Right lobe of liver (tissue), 6 donors: Measurements from ENCODE around the gene SPATA46. TPM values are rescaled to one million over a fixed set of nuclear protein-coding genes. Genes with fewer than 3 reads are reported as not detected.

ENCODE experiments used
- ATAC-seq, 4 donors: fragments of 200-7000 bp; cut with Tn5 transposase; one replicate each; pipeline ENCODE4 v1.9.1; 2020; ENCODE audit warnings: mild to moderate bottlenecking in 4 of 4, moderate library complexity in 4 of 4
- DNase-seq, 3 donors: peaks; one replicate each; pipeline ENCODE4 v3.0.0-alpha.2; 2020
- H3K27ac ChIP-seq, 3 donors: fragments of 200-600 bp; one replicate each; pipeline ENCODE4 v1.8.0; 2022
- H3K27me3 ChIP-seq, 2 donors: fragments of 200-600 bp; one replicate each; pipeline ENCODE4 v1.8.0; 2022
- H3K36me3 ChIP-seq, 4 donors: fragments of 200-600 bp; sonication (generic) in 1 of 4; one replicate each; pipeline versions ENCODE4 v1.5.1 to v1.8.0; 2017 to 2022; ENCODE audit warnings: control low read depth in 1 of 4
- H3K4me1 ChIP-seq, 4 donors: fragments of 200-600 bp; sonication (generic) in 1 of 4; one replicate each; pipeline versions ENCODE4 v1.5.1 to v1.8.0; 2017 to 2022; ENCODE audit warnings: control low read depth in 1 of 4
- H3K4me3 ChIP-seq, 3 donors: fragments of 200-600 bp; one replicate each; pipeline ENCODE4 v1.8.0; 2022
- H3K9me3 ChIP-seq, 4 donors: fragments of 200-600 bp; sonication (generic) in 1 of 4; one replicate each; pipeline versions ENCODE4 v1.5.1 to v1.8.0; 2017 to 2022; ENCODE audit warnings: control low read depth in 1 of 4
- CTCF ChIP-seq, 4 donors: fragments of 200-600 bp in 3 of 4; fragments of 450-650 bp in 1 of 4; IDR thresholded peaks; one replicate each; pipeline versions ENCODE4 v1.5.1 to v1.8.0; 2016 to 2022; ENCODE audit warnings: antibody characterized with exemption in 4 of 4, mild to moderate bottlenecking in 2 of 4
- POLR2A ChIP-seq: fragments of 450-650 bp; IDR thresholded peaks from one replicate; pipeline ENCODE4 v1.6.1; 2017; ENCODE audit warnings: antibody characterized with exemption, mild to moderate bottlenecking
- WGBS: methylation state at CpG from one replicate; pipeline ENCODE4 v1.1.6; 2018; ENCODE audit warnings: low coverage, low lambda C conversion rate; ENCODE audit not compliant: insufficient coverage; ENCODE audit errors: missing lambda C conversion rate; 5-methylcytosine and 5-hydroxymethylcytosine counted together
- intact Hi-C, 2 donors: fragments of 100-400 bp; cut with DNase I; formaldehyde crosslinking; loops; one replicate each; pipeline versions ENCODE4 v1.11.2 to v1.14.1; 2022
- total RNA-seq, 6 experiments: library from RNA; depleted of rRNA in 2 of 6; stranded (reverse); fragments of >200 nt in 2 of 6; fragmentation: NEBNext Ultra II Directional in 3 of 6; extraction: Animal tissue kit (Norgen Biotek cat#: 25700) in 3 of 6; gene quantifications; one replicate each; pipeline versions ENCODE4 v1.1.0 to v1.2.4, GENCODE V29; 2016 to 2023
- donor health status: DM: no; HTN: yes; CAD: no.
- donor health status: DM: no; HTN: no; CAD: no.
- donor health status: DM: no; HTN: no; CAD: no.
- donor health status: DM: no; HTN: yes; CAD: no.
- donor health status: DM: no; HTN: yes; CAD: no.

SPATA46 gene
- total RNA-seq, 6 experiments from 2014 or later, result not detected

GRCh38 chr1:162370721-162371120 is 5.9 kb downstream of the SPATA46 start:
- WGBS, result 97% methylated on average over 3 of the region's 3 CpGs
- ATAC-seq, result no peak
- Histone ChIP-seq H3K4me3 (no peak overlapping the region), H3K4me1 (peaks cover 0 to 55% (median 29%) of the 10 kb centered on the region in 4 donors), H3K36me3 (peaks cover 0 to 8% (median 2%) of the 10 kb centered on the region in 4 donors), H3K9me3 (no peaks in the 10 kb centered on the region), H3K27ac (peak overlapping the region; percentile 28 to 94 (median 93)), H3K27me3 (no peaks in the 10 kb centered on the region)
- no peak for DNase-seq
- intact Hi-C loops, result no loop called here
- TF ChIP-seq CTCF (IDR thresholded peaks at IDR 0.05), result no peak
- no peak for TF ChIP-seq POLR2A

- peaks cover 0 to 59% (median 31%) of the 10 kb centered on the region in 4 donors for H3K4me1 ChIP-seq
- no peak overlapping the region for H3K4me3 ChIP-seq
- H3K9me3 ChIP-seq, result no peaks in the 10 kb centered on the region
- DNase-seq (no peak), ATAC-seq (no peak)
- peaks cover 0 to 8% (median 2%) of the 10 kb centered on the region in 4 donors for H3K36me3 ChIP-seq
- peak overlapping the region; percentile 28 to 94 (median 93) for H3K27ac ChIP-seq
- intact Hi-C loops, result no loop called here
- WGBS, result 92% methylated on average over 1 of the region's 1 CpG
- no peaks in the 10 kb centered on the region for H3K27me3 ChIP-seq
- TF ChIP-seq POLR2A, result no peak
- TF ChIP-seq CTCF (IDR thresholded peaks at IDR 0.05), result no peak
Measured at GRCh38 chr1:162370161-162370560, 6.5 kb downstream of the SPATA46 start.

- H3K36me3 ChIP-seq, result peaks cover 0 to 8% (median 2%) of the 10 kb centered on the region in 4 donors
- no peaks in the 10 kb centered on the region for H3K9me3 ChIP-seq
- H3K27me3 ChIP-seq, result no peaks in the 10 kb centered on the region
- H3K4me1 ChIP-seq, result peaks cover 0 to 65% (median 34%) of the 10 kb centered on the region in 4 donors
- peak overlapping the region in 2 of 3 donors; percentile 93 to 94 for H3K27ac ChIP-seq
- intact Hi-C loops, result no loop called here
- TF ChIP-seq CTCF (IDR thresholded peaks at IDR 0.05) (no peak), POLR2A (no peak)
- 79% methylated on average over 5 of the region's 7 CpGs for WGBS
- no peak overlapping the region for H3K4me3 ChIP-seq
- no peak for ATAC-seq
- peak in 1 of 3 donors; percentile 50 for DNase-seq
Measured at GRCh38 chr1:162369571-162369970, 7.1 kb downstream of the SPATA46 start.

- no peaks in the 10 kb centered on the region for H3K9me3 ChIP-seq
- WGBS, result 78% methylated on average over 2 of the region's 4 CpGs
- H3K27me3 ChIP-seq, result no peaks in the 10 kb centered on the region
- peaks cover 0 to 8% (median 2%) of the 10 kb centered on the region in 4 donors for H3K36me3 ChIP-seq
- TF ChIP-seq CTCF (IDR thresholded peaks at IDR 0.05) (no peak), POLR2A (no peak)
- no peak overlapping the region for H3K4me3 ChIP-seq
- intact Hi-C loops, result no loop called here
- ATAC-seq (no peak), DNase-seq (peak in 1 of 3 donors; percentile 23)
- H3K27ac ChIP-seq, result peak overlapping the region in 2 of 3 donors; percentile 93 to 94
- H3K4me1 ChIP-seq, result peaks cover 0 to 74% (median 38%) of the 10 kb centered on the region in 4 donors
Measured at GRCh38 chr1:162368451-162368850, 8.2 kb downstream of the SPATA46 start.
